Gastroesophageal sphincter (tissue), 3 donors: ENCODE measurements around the gene CD3E.

ENCODE experiments used
- CTCF ChIP-seq, 4 experiments: fragments of 200-600 bp in 2 of 4; fragments of 450-650 bp in 2 of 4; sonication (generic) in 1 of 4; IDR thresholded peaks; one replicate each; pipeline ENCODE4 v1.5.1; 2017 to 2019; ENCODE audit warnings: antibody characterized with exemption in 4 of 4, mild to moderate bottlenecking in 2 of 4, moderate library complexity in 2 of 4
- POLR2A ChIP-seq, 2 donors: fragments of 450-650 bp; IDR thresholded peaks; one replicate each; pipeline ENCODE4 v1.6.1; 2017; ENCODE audit warnings: antibody characterized with exemption in 2 of 2, mild to moderate bottlenecking in 2 of 2, moderate library complexity in 1 of 2

DNA sequence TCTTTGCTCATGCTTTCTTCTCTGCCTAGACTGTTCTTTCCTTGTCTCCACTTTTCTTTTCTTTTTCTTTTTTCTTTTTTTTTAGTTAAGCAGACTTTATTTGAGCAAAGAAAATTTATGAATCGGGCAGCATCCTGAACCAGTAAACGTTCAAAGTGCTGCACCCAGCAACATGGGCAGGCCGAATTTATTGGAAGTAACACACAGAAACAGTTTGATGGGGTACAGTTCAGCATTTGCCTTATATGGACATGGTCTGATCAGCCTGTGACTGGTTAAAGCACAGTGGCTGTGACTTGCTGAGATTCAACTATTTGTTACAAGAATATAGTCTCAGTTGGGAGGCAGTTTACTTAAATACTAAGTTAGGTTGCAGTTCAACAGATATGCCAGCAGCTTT, 16.0 kb downstream of the CD3E start:
- TF ChIP-seq CTCF (IDR thresholded peaks at IDR 0.05) (no peak), POLR2A (IDR thresholded peaks at IDR 0.05) (no peak)
